ENCODE measurements around the gene PAX5.

PAX5 gene

DNA sequence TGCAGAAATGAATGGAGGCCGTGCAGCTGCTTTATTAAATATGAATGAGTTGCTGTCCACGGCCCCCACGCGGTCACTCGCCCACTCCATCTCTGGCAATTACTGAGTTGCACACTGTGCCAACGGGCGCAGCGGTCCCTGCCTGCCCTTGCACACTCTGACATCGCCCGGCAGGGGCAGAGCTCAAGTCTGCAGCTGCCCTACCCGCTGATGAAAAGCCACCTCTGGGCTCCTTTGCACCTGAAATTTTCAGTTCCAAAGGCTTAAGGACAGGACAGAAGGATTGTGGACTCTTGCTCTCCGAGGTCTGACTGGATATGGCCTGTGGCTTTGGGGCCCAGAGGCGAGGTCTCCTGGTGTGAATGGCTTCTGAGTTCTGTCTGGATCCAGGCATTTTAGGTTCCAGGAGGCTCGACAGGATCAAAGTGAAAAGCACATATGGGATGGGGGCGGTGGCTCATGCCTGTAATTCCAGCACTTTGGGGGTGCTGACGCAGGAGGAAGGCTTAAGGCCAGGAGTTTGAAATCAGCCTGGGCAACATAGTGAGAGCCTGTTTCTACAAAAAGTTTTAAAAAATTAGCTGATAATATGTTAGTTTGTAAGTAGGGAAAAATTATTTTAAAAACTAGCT is 201.8 kb downstream of the PAX5 start:
- Histone ChIP-seq H3K9me3 (ENCODE audit: severe bottlenecking) (no peaks in the 10 kb centered on the region), H3K4me3 (ENCODE audit: low read depth, low read length) (no peak overlapping the region), H3K27ac (no peak overlapping the region), H3K27me3 (ENCODE audit: insufficient read depth, low read depth, severe bottlenecking) (no peaks in the 10 kb centered on the region), H3K36me3 (peaks cover under 1% of the 10 kb centered on the region)
- TF ChIP-seq, protein P1, sequence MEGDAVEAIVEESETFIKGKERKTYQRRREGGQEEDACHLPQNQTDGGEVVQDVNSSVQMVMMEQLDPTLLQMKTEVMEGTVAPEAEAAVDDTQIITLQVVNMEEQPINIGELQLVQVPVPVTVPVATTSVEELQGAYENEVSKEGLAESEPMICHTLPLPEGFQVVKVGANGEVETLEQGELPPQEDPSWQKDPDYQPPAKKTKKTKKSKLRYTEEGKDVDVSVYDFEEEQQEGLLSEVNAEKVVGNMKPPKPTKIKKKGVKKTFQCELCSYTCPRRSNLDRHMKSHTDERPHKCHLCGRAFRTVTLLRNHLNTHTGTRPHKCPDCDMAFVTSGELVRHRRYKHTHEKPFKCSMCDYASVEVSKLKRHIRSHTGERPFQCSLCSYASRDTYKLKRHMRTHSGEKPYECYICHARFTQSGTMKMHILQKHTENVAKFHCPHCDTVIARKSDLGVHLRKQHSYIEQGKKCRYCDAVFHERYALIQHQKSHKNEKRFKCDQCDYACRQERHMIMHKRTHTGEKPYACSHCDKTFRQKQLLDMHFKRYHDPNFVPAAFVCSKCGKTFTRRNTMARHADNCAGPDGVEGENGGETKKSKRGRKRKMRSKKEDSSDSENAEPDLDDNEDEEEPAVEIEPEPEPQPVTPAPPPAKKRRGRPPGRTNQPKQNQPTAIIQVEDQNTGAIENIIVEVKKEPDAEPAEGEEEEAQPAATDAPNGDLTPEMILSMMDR (IDR thresholded peaks at IDR 0.05; ENCODE audit: low read depth, low read length): no peak
- no peak for DNase-seq

GRCh38 chr9:36831381-36832161 is 202.5 kb downstream of the PAX5 start:
- DNase-seq: no peak
- no peaks in the 10 kb centered on the region for H3K36me3 ChIP-seq
- no peak overlapping the region for H3K27ac ChIP-seq
- no peaks in the 10 kb centered on the region for H3K9me3 ChIP-seq (ENCODE audit: severe bottlenecking)
- H3K4me3 ChIP-seq (ENCODE audit: low read depth, low read length): no peak overlapping the region
- H3K27me3 ChIP-seq (ENCODE audit: insufficient read depth, low read depth, severe bottlenecking): no peaks in the 10 kb centered on the region
- TF ChIP-seq, protein P1 (IDR thresholded peaks at IDR 0.05; ENCODE audit: low read depth, low read length): no peak

- no peak for DNase-seq
- Histone ChIP-seq H3K9me3 (ENCODE audit: severe bottlenecking) (no peaks in the 10 kb centered on the region), H3K27ac (no peak overlapping the region), H3K36me3 (no peaks in the 10 kb centered on the region), H3K4me3 (ENCODE audit: low read depth, low read length) (no peak overlapping the region), H3K27me3 (ENCODE audit: insufficient read depth, low read depth, severe bottlenecking) (no peaks in the 10 kb centered on the region)
- TF ChIP-seq, protein P1 (IDR thresholded peaks at IDR 0.05; ENCODE audit: low read depth, low read length): no peak
These were observed 205.5 kb downstream of the PAX5 start for GRCh38 chr9:36828611-36829013.

DNA sequence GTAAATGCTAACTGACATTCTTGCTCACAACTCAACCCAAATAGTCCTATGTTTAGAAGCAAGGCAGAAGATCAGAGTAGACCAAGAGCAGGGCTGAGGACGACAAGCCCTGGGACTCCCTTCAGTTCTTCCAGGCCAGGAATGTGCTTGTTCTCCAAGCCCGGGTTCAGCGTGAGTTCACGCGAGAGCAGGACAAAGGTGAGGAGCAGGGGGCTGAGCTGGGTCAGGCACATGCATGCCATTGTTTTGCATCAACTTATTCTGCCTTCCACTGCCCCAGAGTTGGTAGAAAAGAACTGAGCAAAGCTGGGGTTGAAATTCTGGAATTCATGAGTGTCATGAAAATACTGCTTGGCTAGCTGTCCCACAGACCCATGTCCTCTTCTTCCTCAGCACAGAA is 206.5 kb downstream of the PAX5 start:
- no peak for DNase-seq
- Histone ChIP-seq H3K9me3 (ENCODE audit: severe bottlenecking) (no peaks in the 10 kb centered on the region), H3K27ac (no peak overlapping the region), H3K4me3 (ENCODE audit: low read depth, low read length) (no peak overlapping the region), H3K36me3 (no peaks in the 10 kb centered on the region), H3K27me3 (ENCODE audit: insufficient read depth, low read depth, severe bottlenecking) (no peaks in the 10 kb centered on the region)
- TF ChIP-seq, protein P1 (IDR thresholded peaks at IDR 0.05; ENCODE audit: low read depth, low read length): no peak

DNA sequence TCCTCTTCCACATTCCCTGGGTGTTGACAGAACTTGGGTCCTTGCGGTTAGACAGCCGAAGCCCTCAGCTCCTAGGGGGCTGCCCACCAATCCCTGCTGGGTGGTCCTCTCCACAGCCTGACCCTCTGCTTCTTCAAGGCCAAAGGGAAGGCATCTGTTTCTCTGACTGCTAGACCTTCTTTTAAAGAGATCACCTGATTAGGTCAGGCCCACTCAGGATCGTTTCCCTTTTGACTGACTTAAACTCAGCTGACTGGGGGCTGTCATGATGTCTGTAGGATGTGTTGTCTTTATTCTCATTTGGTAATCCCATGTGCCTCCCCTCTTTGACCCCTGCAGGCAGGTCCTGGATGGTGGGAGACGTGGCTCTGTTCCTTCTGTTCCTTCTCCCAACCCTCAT is 207.5 kb downstream of the PAX5 start:
- Histone ChIP-seq H3K4me3 (ENCODE audit: low read depth, low read length) (no peak overlapping the region), H3K27ac (no peak overlapping the region), H3K9me3 (ENCODE audit: severe bottlenecking) (no peaks in the 10 kb centered on the region), H3K36me3 (no peaks in the 10 kb centered on the region), H3K27me3 (ENCODE audit: insufficient read depth, low read depth, severe bottlenecking) (no peaks in the 10 kb centered on the region)
- no peak for DNase-seq
- TF ChIP-seq, protein P1 (IDR thresholded peaks at IDR 0.05; ENCODE audit: low read depth, low read length): no peak
